Esophagus squamous epithelium (tissue), 5 donors: Measurements from ENCODE around the gene COL23A1. TPM values are rescaled to one million over a fixed set of nuclear protein-coding genes. Genes with fewer than 3 reads are reported as not detected.

ENCODE experiments used
- DNase-seq: peaks from one replicate; lab custom pipeline; 2025; lab: John Stamatoyannopoulos, UW
- H3K27ac ChIP-seq, 4 donors: fragments of 200-600 bp; sonication (generic); one replicate each; pipeline ENCODE4 v1.5.1; 2016 to 2019; ENCODE audit warnings: mild to moderate bottlenecking in 1 of 4
- H3K27me3 ChIP-seq, 4 donors: fragments of 200-600 bp; sonication (generic); 1 replicate in 3 of 4; 2 replicates in 1 of 4; pipeline versions ENCODE4 v1.5.1 to v1.6.0; 2017 to 2021; ENCODE audit warnings: antibody characterized with exemption in 1 of 4
- H3K36me3 ChIP-seq, 3 donors: fragments of 200-600 bp; sonication (generic); one replicate each; pipeline ENCODE4 v1.5.1; 2016 to 2019
- H3K4me1 ChIP-seq, 3 donors: fragments of 200-600 bp; sonication (generic); one replicate each; pipeline ENCODE4 v1.5.1; 2017 to 2019
- H3K4me3 ChIP-seq, 4 donors: fragments of 200-600 bp; sonication (generic); 1 replicate in 3 of 4; 2 replicates in 1 of 4; pipeline ENCODE4 v1.5.1; 2016 to 2019; ENCODE audit warnings: mild to moderate bottlenecking in 2 of 4, moderate library complexity in 1 of 4
- H3K9me3 ChIP-seq, 3 donors: fragments of 200-600 bp; sonication (generic); one replicate each; pipeline ENCODE4 v1.5.1; 2016 to 2019
- CTCF ChIP-seq, 6 experiments: fragments of 450-650 bp in 4 of 6; fragments of 200-600 bp in 2 of 6; sonication (generic) in 2 of 6; IDR thresholded peaks; one replicate each; pipeline ENCODE4 v1.5.1; 2016 to 2019; ENCODE audit warnings: antibody characterized with exemption in 6 of 6, mild to moderate bottlenecking in 4 of 6, moderate library complexity in 4 of 6
- POLR2A ChIP-seq, 4 donors: fragments of 450-650 bp; IDR thresholded peaks; one replicate each; pipeline ENCODE4 v1.6.1; 2017; ENCODE audit warnings: antibody characterized with exemption in 4 of 4, mild to moderate bottlenecking in 4 of 4, moderate library complexity in 3 of 4
- WGBS, 2 donors: methylation state at CpG; one replicate each; pipeline ENCODE4 v1.1.5; 2018; 5-methylcytosine and 5-hydroxymethylcytosine counted together
- intact Hi-C: fragments of 100-400 bp; cut with DNase I; formaldehyde crosslinking; loops from one replicate; pipeline ENCODE4 v1.15.0; 2022
- total RNA-seq, 4 donors: library from RNA; depleted of rRNA; stranded (reverse); fragments of >200 nt; gene quantifications; one replicate each; pipeline ENCODE4 v1.1.0, GENCODE V29; 2016
- donor health status: DM: yes; HTN: yes; CAD: no.

The COL23A1 gene
- total RNA-seq, 4 donors from 2014 or later = 0.41 to 1.5 (median 0.44) TPM; not detected in 1

- no peak for TF ChIP-seq POLR2A (IDR thresholded peaks at IDR 0.05)
- no peak for TF ChIP-seq CTCF (IDR thresholded peaks at IDR 0.05)
- DNase-seq = no peak
- Histone ChIP-seq H3K4me3 (peak overlapping the region in 2 of 4 donors; percentile 5 to 37), H3K36me3 (no peaks in the 10 kb centered on the region), H3K27me3 (peaks cover 0 to 3% (median 0%) of the 10 kb centered on the region in 4 donors), H3K4me1 (peaks cover 8 to 28% (median 9%) of the 10 kb centered on the region in 3 donors), H3K27ac (peak overlapping the region; percentile 43 to 76 (median 56)), H3K9me3 (no peaks in the 10 kb centered on the region)
- intact Hi-C loops = no loop called here
- 17 to 19% methylated on average over 14 to 15 of the region's 19 CpGs for WGBS, 2 donors
These were observed 122.5 kb downstream of the COL23A1 start for GRCh38 chr5:178467568-178468195.

GRCh38 chr5:178467205-178467567, 123.0 kb downstream of the COL23A1 start:
- Histone ChIP-seq H3K9me3 (no peaks in the 10 kb centered on the region), H3K4me3 (no peak overlapping the region), H3K27me3 (peaks cover 0 to 3% (median 0%) of the 10 kb centered on the region in 4 donors), H3K36me3 (no peaks in the 10 kb centered on the region), H3K4me1 (peaks cover 8 to 28% (median 9%) of the 10 kb centered on the region in 3 donors), H3K27ac (peak overlapping the region; percentile 15 to 65 (median 54))
- 56 to 100% methylated on average over 1 to 6 of the region's 7 CpGs for WGBS, 2 donors
- TF ChIP-seq POLR2A (IDR thresholded peaks at IDR 0.05) = no peak
- no peak for TF ChIP-seq CTCF (IDR thresholded peaks at IDR 0.05)
- intact Hi-C loops = no loop called here
- DNase-seq = no peak

- WGBS, 2 donors = 97% methylated on average over 4 to 5 of the region's 6 CpGs
- intact Hi-C loops = no loop called here
- H3K27me3 ChIP-seq = peaks cover 0 to 3% (median 0%) of the 10 kb centered on the region in 4 donors
- TF ChIP-seq POLR2A (IDR thresholded peaks at IDR 0.05) = no peak
- no peaks in the 10 kb centered on the region for H3K9me3 ChIP-seq
- H3K4me1 ChIP-seq = peaks cover 8 to 29% (median 9%) of the 10 kb centered on the region in 3 donors
- H3K36me3 ChIP-seq = no peaks in the 10 kb centered on the region
- H3K27ac ChIP-seq = no peak overlapping the region
- DNase-seq = no peak
- H3K4me3 ChIP-seq = no peak overlapping the region
These were observed 123.9 kb downstream of the COL23A1 start for GRCh38 chr5:178466342-178466741.

DNA sequence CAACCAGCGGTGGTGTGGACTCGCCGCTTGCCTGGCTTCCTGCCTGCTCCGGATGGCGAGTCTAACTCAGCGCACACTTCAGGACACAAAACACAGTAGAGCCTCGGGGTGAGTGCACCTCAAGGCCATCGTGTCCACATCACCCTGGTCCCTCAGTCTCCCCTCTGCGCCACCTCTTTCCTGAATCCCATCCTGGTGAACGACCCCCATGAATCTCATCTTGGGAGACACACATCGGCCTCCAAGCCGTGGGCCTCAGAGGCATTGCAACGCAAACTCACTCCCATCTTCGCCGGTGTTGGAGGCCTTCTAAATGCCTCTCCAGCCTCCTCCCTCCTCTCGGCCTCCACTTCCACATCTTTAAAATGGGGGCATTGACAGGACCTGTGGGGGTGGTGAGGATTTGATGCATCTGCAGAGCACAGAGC, 124.3 kb downstream of the COL23A1 start:
- DNase-seq = no peak
- intact Hi-C loops = no loop called here
- 85 to 96% methylated on average over 15 to 16 of the region's 16 CpGs for WGBS, 2 donors

GRCh38 chr5:178465228-178465860, 124.8 kb downstream of the COL23A1 start:
- TF ChIP-seq CTCF (IDR thresholded peaks at IDR 0.05) (no peak), POLR2A (IDR thresholded peaks at IDR 0.05) (no peak)
- 91 to 94% methylated on average over 10 to 14 of the region's 19 CpGs for WGBS, 2 donors
- H3K27ac ChIP-seq = no peak overlapping the region
- H3K4me1 ChIP-seq = peaks cover 8 to 39% (median 15%) of the 10 kb centered on the region in 3 donors
- no peaks in the 10 kb centered on the region for H3K9me3 ChIP-seq
- H3K4me3 ChIP-seq = no peak overlapping the region
- intact Hi-C loops = no loop called here
- DNase-seq = no peak
- H3K27me3 ChIP-seq = peaks cover 0 to 3% (median 0%) of the 10 kb centered on the region in 4 donors
- no peaks in the 10 kb centered on the region for H3K36me3 ChIP-seq

More for the DNA sequence above, 124.3 kb downstream of the COL23A1 start:
- H3K27ac ChIP-seq = no peak overlapping the region
- no peaks in the 10 kb centered on the region for H3K36me3 ChIP-seq
- H3K4me3 ChIP-seq = no peak overlapping the region
- H3K27me3 ChIP-seq = peaks cover 0 to 3% (median 0%) of the 10 kb centered on the region in 4 donors
- peaks cover 8 to 34% (median 11%) of the 10 kb centered on the region in 3 donors for H3K4me1 ChIP-seq
- TF ChIP-seq POLR2A (IDR thresholded peaks at IDR 0.05) (no peak), CTCF (IDR thresholded peaks at IDR 0.05) (no peak)
- H3K9me3 ChIP-seq = no peaks in the 10 kb centered on the region
